Hypothalamus (tissue), 51 donors: ENCODE results near the gene B3GNT5.

Source experiments
- DNase-seq, 51 donors: peaks; one replicate each; lab custom pipeline; 2025; lab: John Stamatoyannopoulos, UW

Gene B3GNT5

DNA sequence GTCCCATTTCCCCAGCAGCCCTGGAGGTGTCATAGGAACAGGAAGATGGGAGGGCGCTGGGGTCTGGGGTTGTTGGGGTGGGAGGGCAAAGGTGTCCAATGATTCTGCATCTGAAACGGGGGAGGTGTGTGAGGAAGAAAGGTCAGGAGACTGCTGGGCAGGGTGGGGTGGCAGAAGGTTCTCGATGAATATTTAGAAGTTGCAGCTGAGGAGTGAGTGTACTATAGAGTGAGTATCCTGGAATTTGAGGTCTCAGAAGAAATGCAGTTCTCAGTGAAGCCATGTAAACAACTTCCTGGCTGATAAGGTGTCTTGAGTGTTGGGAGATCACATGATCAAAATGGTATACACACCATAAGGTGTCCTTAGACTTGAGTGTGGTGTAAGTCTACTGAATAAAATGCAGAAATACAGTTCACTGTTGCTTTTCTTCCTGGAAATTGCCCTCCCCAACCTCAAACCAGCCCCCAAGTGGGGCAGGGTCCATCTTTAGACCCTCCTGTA, 9.9 kb downstream of the B3GNT5 start:
- no peak for DNase-seq

DNA sequence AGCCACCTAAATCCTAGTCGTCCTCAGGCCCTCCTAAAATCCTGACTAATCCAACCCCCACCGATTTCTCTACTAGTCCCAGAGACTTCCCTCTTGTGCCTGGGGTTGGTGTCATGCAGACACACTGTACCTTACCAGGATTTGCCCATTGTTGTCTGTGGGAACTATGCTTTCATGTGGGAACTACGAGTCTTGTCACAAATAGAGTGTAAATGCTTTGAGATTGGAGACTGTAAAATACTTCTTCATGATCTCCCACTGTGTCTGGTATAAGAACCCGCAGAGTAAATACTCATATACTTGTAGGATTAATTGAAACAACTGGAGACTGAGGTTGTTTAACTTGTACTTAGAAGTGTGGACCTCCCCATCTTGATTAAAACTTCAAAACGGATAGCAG, 11.2 kb downstream of the B3GNT5 start:
- no peak for DNase-seq

DNA sequence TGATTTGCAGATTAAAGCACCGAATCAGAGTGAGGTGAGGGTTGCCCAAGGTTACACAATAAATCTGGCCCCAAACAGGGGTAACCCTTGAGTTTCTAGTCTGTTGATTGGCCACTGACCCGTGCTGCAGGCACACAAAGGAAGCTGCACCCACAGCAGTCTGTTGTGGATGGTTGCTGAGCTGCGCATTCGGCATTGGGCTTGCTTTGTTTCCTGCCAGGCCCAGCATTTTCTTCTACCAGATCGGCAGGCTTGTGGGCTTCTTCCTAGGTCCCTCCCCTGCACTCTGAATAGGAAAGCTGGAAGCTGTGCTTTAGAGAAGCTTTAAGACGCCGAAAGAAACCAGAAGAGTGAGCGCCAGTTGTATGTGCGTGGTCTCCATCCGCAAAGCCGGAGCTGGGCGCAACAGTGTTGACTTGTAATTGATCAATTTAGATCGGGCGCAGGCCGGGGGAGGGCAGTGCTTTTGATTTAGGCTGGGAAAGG, 12.1 kb downstream of the B3GNT5 start:
- peak in 17 of 51 donors; percentile 10 to 66 (median 31) for DNase-seq

DNA sequence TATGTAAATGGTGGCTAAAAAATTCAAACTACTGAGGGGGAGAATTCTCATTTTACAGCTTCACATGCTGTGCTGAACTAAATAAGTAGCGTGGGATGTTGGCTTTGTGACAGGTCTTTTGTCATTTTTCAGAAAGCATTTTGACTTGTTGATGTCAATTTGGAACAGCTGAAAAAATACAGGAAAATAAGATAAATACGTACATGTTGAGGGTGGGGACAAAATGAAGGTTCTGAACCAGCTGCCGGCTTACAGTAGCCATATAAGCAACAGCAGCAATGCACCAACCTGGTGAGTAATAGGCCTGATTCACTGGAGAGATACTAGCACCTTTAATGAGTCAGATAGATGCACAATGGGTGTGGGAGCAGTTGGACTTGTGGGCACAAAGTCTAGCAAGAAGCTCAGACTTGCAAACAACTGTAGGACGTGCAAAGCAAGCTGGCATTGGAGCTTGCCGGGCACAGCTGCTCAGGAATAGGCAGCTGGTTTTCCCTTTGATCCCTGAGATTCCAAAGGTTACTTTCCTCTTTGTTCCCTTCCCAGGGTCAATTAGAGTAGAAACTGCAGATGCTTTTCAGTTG, 12.9 kb downstream of the B3GNT5 start:
- peak in 2 of 51 donors; percentile 20 to 85 for DNase-seq

DNA sequence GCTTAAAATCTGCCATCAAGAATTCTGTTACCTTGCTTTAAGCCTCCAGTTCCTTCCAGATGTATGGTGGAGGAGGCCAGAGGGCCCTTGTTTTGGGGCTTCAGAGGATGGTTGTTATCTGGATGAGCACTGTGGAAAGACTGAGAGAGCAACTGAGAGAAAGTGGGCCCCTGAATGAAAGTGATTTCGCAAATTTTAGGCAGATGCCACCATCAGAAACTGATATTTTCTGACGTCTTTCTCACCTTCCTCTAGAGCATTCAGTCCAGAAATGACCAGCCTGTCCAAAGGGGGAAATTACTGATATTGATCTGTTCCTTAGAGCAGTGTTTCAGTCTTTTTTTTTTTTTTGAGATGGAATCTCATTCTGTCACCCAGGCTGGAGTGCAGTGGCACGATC, 13.4 kb downstream of the B3GNT5 start:
- DNase-seq, result no peak

DNA sequence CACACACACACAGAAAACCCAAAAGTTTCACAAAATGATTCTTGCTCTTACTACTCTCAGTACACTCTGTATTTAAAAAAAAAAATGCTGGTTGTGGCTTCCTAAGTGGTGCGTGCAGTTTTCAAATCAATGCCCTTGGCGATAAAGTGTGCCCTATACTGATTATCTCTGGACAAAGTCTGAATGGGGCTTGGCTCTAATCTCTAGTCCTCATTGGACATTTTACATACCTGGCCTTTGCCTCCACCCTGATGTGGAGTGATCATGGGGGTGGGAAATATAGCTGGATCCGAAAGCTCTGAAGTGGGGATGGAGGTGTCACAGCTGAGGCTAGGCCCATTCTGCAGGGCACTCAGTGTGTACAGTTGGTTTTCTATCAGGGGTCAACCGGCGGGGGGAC, 14.1 kb downstream of the B3GNT5 start:
- DNase-seq, result no peak

DNA sequence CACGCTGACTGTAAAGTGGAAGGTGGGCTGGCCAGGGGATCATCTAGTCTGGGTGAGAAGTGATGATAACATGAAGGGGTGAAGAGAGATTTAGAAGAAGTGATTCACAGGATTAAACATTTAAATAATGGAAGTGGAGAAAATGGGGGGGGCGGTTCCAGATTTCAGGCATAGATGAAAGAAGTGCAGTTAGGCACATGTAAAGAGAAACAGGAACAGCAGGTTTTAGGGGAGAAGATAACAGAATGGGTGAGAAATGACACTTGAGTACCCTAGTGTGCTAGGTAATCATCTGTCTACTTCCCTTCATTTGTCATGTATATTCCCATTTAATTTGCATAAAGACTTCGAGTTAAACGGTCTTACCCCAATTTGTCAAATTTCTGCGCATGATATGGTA, 15.3 kb downstream of the B3GNT5 start:
- no peak for DNase-seq

DNA sequence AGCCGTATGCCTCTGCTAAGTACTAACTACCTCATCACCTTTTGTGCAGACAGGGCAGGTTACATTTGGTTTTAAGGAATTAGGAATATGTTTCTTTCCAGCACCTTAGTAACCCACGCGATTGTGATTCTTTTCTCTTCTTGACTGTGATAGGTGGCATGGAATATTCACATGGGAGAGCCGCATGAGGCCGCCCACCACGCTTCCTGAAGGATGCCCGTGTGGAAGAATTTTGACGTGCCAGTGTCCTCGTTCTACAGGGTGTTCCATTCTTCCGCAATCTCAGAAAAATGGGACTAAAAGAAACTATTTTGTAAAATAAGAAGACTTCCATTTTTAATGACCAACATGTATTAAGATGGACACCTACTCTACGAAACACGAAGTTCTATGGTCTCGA, 16.3 kb downstream of the B3GNT5 start:
- DNase-seq, result no peak

DNA sequence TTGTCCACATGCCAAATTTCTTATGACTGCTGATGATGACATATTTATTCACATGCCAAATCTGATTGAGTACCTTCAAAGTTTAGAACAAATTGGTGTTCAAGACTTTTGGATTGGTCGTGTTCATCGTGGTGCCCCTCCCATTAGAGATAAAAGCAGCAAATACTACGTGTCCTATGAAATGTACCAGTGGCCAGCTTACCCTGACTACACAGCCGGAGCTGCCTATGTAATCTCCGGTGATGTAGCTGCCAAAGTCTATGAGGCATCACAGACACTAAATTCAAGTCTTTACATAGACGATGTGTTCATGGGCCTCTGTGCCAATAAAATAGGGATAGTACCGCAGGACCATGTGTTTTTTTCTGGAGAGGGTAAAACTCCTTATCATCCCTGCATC, 17.3 kb downstream of the B3GNT5 start:
- DNase-seq, result no peak

DNA sequence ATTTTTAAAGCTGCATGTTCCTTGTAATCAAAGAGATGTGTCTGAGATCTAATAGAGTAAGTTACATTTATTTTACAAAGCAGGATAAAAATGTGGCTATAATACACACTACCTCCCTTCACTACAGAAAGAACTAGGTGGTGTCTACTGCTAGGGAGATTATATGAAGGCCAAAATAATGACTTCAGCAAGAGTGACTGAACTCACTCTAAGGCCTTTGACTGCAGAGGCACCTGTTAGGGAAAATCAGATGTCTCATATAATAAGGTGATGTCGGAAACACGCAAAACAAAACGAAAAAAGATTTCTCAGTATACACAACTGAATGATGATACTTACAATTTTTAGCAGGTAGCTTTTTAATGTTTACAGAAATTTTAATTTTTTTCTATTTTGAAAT, 19.1 kb downstream of the B3GNT5 start:
- DNase-seq, result no peak

DNA sequence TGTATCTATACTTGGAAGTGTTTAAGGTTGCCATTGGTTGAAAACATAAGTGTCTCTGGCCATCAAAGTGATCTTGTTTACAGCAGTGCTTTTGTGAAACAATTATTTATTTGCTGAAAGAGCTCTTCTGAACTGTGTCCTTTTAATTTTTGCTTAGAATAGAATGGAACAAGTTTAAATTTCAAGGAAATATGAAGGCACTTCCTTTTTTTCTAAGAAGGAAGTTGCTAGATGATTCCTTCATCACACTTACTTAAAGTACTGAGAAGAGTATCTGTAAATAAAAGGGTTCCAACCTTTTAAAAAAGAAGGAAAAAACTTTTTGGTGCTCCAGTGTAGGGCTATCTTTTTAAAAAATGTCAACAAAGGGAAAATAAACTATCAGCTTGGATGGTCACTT, 19.7 kb downstream of the B3GNT5 start:
- DNase-seq, result no peak

DNA sequence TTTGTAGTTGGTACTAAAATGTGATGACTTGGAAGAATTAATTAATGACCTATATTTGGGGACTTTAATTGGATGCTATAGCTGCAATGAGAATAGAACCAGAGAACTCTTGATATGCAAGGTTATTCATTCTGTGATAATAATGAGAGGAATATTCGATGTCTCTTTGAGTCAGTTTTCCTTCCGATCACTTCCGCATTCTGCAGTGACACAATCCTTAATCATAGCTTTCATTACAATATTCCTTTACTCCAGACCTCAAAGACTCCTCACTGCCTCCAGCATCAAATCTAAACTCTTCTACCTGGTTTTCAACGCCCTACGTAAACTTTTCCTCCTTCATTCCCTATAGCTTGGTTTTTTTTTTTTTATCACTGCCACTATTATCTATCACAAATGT, 21.6 kb downstream of the B3GNT5 start:
- no peak for DNase-seq

DNA sequence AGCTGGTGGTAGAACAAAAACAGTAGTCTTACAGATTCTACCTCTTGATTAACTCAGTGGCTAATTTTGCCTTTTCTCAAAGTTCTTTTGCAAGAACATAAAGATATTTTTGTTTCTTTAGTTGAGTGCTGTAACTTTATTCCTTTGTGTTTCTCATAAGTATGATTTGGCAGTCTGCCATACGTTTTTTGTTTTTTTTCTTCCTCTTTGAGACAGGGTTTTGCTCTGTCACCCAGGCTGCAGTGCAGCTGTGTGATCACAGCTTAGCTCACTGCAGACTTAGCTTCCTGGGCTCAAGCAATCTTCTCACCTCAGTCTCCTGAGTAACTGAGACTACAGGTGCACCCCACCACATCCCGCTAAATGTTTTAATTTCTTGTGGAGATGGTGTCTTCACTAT, 22.4 kb downstream of the B3GNT5 start:
- DNase-seq, result no peak

DNA sequence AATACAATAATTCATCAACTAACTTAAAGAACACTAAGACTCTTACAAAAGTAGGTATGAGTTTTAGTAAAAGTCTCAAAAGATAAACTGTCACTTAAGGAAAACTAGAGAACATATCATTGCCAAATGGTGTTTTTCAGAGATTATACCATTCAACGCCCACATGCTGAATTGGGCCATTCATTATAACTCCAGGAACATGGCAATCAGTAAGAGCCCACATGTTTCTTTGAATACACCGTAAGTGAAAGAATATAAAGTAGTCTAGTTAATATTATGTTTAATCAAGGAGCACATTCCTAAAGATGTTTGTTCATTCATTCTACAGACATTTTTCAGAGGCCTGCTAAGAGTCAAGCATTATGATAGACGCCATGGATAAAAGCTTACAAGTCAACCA, 22.9 kb downstream of the B3GNT5 start:
- DNase-seq, result no peak

DNA sequence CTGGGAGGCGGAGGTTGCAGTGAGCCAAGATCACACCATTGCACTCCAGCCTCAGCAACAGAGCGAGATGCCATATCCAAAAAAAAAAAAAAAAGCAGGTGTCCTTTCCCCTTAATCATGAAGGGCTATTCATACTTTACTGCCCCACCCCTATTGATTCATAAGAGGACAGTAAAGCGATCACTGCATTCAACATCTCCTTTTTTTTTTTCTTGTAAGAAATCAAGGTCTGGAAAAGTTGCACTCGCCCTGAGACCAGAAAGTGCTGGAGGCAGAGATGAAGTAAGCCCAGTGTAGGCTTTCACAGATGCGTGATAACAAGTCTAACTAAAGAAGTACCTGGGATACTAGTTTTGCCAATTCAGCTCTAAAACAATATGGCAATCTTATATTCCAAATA, 24.2 kb downstream of the B3GNT5 start:
- DNase-seq, result no peak

DNA sequence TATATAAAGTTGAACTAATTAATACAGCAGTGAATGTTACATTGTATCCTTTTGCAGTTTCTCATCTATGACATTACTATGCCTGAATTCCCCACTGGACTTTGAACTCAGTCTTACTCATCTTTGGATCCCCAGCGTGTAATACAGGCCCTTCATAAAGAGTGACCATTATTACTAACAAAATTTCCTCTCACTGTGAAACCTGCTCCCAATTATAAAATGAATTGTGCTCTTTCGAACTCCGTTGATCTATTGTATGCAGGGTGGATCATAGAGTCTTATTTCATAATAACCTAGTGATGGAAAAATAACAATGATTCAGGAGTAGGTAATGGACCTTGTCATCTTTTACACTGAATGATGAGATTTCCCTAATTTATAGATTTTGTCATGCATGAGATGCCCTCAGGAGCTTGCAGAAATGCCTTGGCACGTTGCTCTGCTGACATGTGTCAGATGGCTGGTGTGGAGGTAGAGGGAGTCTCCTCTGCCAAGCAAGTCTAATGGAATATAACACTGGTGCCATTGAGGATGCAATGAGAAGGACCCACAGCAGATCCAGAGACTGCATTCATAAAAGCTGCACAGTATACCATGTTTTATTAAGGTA, 25.5 kb downstream of the B3GNT5 start:
- DNase-seq, result no peak

DNA sequence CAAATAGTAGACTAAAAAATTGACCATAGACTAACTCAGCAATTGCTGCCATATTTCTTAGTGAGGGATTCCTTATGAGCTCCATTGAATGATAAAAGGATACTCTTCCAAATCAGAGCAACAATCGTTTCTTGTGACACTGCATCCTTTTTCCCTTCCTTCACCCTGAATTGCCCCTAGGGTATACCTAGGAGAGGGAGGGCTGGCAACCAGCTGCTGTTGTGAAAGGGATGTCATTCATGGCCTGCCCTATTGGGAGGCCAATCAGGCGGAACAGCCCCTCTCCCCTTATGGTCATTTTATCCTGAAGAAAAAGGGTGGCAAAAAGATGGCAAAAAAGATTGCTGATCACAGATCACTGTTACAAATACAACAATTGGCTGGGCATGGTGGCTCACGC, 26.3 kb downstream of the B3GNT5 start:
- no peak for DNase-seq

DNA sequence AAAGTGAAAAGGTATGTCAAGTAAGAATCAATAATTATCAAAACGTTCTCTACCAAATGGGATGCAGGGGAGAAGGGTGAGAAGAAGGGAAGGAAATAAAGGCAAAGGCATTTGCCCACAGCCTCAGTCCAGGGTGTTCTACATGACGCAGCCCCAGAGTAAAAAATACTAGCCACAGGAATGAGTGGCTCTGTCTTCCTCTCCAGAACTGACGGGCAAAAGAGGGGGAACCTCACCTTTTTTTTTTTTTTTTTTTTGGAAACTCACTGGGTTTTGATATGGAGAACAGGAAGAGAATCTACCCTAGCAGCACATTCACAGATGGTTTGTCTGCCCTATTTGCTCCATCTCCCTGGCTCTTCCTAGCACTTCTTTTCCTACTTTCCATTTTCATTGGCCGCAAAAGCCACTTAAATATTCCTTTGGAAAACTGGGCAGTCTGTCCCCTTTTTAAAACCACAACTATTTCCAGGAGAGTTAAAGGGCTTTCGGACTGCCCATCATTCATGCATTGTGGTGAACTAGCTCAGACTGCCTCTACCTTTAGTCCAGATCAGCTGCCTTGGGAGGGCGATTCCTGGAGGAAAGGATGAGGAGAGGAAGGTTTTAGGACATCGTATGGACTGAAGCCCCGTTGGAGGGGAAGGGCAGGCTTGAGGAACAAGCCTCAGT, 28.2 kb downstream of the B3GNT5 start:
- DNase-seq, result no peak

DNA sequence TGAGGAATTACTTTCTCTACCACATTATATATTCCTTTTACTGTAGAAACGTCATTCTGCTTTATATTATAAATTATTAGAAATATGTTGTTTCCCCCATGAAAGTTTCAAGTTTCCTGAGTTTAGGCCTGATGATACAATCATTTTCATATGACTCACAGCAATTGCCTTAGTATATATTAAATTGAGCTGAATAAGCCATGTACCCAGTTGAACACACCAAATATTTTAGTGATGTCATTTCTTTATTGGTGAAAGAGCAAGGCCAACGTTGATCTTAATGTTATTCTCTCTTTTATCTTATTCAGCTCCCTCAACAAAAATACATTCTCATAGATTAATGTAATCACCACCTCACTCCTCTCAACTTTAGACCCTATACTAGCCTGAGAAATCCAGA, 30.8 kb downstream of the B3GNT5 start:
- no peak for DNase-seq

DNA sequence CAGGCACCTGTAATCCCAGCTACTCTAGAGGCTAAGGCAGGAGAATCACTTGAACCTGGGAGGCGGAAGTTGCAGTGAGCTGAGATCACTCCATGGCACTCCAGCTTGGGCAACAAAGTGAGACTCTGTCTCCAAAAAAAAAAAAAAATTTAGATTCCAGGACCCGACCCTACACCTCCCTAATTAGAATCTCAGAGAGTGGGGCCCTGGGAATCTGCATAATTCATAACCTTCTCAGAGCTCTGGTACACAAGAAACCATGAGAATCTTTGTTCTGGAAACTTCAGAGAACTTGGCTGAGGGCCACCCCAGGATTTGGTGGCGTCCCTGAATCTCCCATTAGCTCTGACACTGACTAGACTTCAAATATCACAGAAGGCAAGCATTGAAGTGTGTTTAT, 31.5 kb downstream of the B3GNT5 start:
- no peak for DNase-seq

DNA sequence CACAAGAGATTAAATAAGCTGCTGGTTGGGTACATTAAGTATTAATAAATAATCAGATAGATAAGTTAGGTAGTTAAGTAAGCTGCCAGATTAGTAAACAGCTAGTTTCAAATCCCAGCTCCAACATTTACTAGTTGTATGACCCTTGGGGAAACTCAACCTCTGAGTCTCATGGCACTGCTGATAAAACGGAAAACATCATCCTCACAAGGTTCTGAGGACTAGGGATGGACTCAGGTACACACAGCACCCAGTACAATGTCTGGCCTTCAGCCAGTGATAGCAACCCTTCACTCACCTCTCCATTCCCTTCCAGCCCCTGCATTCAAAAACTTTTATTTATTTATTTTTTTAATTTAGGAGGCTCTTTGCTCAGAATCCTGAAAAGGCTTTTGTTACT, 32.3 kb downstream of the B3GNT5 start:
- DNase-seq, result no peak

DNA sequence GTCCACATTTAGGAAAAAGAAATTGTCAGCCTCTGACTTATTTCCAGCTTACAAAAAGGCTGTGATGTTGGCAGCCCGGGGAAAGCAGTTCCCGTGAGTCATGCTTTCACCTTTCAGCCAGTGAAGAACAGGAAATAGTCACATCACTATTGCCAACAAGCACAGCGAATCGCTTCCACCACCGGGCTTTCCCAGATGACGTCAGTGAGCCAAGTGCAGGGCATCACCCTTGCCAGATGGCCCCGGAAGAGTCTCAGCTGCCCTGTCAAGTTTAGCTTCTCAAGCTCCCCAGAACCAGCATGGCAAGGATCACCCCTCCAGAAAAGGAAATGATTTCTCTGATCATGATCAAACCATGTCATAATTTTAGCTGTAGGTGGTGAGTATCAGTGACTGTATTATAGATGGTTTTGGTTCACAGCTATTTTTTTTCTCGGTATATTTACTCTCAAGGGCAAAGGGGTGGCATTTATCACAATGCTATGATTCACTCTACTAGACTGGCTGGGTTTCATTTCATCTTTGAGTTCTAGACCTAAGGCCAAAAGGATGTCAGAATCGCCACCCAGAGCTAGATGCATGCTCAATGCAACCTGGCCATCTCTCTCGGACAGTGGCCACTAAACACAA, 32.9 kb downstream of the B3GNT5 start:
- DNase-seq, result peak in 39 of 51 donors; percentile 11 to 86 (median 52)
